NCI-H2227 treated with DMSO at 0.1 percent for 48 hours (cell line): ENCODE measurements around the gene CEL.
"Not testable (repeated sequence)": the region's sequence is repeated elsewhere in the genome, so short reads cannot be mapped to it uniquely, and the experiment has no call there.

Experiments
- DNase-seq: peaks from one replicate; lab custom pipeline; 2025; lab: John Stamatoyannopoulos, UW

CEL gene

DNA sequence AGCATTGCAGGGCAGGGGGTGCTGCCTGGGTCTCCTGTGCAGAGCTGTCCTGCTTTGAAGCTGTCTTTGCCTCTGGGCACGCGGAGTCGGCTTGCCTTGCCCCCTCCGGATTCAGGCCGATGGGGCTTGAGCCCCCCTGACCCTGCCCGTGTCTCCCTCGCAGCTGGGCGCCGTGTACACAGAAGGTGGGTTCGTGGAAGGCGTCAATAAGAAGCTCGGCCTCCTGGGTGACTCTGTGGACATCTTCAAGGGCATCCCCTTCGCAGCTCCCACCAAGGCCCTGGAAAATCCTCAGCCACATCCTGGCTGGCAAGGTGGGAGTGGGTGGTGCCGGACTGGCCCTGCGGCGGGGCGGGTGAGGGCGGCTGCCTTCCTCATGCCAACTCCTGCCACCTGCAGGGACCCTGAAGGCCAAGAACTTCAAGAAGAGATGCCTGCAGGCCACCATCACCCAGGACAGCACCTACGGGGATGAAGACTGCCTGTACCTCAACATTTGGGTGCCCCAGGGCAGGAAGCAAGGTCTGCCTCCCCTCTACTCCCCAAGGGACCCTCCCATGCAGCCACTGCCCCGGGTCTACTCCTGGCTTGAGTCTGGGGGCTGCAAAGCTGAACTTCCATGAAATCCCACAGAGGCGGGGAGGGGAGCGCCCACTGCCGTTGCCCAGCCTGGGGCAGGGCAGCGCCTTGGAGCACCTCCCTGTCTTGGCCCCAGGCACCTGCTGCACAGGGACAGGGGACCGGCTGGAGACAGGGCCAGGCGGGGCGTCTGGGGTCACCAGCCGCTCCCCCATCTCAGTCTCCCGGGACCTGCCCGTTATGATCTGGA lies 2.7 kb downstream of the CEL start:
- DNase-seq, result no peak

DNA sequence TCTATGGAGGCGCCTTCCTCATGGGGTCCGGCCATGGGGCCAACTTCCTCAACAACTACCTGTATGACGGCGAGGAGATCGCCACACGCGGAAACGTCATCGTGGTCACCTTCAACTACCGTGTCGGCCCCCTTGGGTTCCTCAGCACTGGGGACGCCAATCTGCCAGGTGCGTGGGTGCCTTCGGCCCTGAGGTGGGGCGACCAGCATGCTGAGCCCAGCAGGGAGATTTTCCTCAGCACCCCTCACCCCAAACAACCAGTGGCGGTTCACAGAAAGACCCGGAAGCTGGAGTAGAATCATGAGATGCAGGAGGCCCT lies 3.2 kb downstream of the CEL start:
- DNase-seq, result no peak

- no peak for DNase-seq
Measured at GRCh38 chr9:133066181-133066983, 4.6 kb downstream of the CEL start.

DNA sequence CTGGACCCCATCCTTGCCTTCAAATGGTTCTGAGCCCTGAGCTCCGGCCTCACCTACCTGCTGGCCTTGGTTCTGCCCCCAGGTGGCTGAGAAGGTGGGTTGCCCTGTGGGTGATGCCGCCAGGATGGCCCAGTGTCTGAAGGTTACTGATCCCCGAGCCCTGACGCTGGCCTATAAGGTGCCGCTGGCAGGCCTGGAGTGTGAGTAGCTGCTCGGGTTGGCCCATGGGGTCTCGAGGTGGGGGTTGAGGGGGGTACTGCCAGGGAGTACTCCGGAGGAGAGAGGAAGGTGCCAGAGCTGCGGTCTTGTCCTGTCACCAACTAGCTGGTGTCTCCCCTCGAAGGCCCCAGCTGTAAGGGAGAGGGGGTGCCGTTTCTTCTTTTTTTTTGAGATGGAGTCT lies 5.2 kb downstream of the CEL start:
- DNase-seq, result no peak

- no peak for DNase-seq
Measured at GRCh38 chr9:133067813-133068212, 6.0 kb downstream of the CEL start.

- DNase-seq, result not testable (repeated sequence)
Measured at GRCh38 chr9:133068431-133068830, 6.7 kb downstream of the CEL start.

- DNase-seq, result not testable (repeated sequence)
Measured at GRCh38 chr9:133070500-133070961, 8.8 kb downstream of the CEL start.

DNA sequence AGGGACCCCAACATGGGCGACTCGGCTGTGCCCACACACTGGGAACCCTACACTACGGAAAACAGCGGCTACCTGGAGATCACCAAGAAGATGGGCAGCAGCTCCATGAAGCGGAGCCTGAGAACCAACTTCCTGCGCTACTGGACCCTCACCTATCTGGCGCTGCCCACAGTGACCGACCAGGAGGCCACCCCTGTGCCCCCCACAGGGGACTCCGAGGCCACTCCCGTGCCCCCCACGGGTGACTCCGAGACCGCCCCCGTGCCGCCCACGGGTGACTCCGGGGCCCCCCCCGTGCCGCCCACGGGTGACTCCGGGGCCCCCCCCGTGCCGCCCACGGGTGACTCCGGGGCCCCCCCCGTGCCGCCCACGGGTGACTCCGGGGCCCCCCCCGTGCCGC lies 9.2 kb downstream of the CEL start:
- DNase-seq, result not testable (repeated sequence)

DNA sequence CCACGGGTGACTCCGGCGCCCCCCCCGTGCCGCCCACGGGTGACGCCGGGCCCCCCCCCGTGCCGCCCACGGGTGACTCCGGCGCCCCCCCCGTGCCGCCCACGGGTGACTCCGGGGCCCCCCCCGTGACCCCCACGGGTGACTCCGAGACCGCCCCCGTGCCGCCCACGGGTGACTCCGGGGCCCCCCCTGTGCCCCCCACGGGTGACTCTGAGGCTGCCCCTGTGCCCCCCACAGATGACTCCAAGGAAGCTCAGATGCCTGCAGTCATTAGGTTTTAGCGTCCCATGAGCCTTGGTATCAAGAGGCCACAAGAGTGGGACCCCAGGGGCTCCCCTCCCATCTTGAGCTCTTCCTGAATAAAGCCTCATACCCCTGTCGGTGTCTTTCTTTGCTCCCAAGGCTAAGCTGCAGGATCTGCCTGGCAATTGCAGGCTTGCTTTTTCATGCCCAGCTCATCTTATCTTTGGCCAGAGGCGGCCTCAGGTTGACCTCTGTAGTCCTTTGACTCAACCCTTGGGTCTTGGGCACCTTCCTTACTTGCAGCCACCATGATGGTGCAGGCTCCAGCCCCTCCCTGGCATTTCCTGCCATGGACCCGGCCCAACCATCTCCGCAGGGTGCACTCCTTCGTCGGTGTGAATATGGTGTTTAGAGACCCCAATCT lies 9.8 kb downstream of the CEL start:
- DNase-seq, result no peak

DNA sequence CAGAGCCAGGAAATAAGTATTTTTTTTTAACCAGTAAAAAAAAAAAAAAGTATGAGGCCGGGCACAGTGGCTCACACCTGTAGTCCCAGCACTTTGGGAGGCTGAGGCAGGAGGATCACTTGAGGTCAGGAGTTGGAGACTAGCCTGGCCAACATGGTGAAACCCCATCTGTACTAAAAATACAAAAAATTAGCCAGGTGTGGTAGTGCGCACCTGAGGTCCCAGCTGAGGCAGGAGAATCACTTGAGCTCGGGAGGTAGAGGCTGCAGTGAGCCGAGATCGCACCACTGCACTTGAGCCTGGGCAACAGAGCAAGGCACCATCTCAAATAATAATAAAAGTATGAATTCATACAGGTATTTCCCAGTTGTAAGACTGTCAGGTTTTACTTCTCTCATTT lies 10.4 kb downstream of the CEL start:
- not testable (repeated sequence) for DNase-seq

DNA sequence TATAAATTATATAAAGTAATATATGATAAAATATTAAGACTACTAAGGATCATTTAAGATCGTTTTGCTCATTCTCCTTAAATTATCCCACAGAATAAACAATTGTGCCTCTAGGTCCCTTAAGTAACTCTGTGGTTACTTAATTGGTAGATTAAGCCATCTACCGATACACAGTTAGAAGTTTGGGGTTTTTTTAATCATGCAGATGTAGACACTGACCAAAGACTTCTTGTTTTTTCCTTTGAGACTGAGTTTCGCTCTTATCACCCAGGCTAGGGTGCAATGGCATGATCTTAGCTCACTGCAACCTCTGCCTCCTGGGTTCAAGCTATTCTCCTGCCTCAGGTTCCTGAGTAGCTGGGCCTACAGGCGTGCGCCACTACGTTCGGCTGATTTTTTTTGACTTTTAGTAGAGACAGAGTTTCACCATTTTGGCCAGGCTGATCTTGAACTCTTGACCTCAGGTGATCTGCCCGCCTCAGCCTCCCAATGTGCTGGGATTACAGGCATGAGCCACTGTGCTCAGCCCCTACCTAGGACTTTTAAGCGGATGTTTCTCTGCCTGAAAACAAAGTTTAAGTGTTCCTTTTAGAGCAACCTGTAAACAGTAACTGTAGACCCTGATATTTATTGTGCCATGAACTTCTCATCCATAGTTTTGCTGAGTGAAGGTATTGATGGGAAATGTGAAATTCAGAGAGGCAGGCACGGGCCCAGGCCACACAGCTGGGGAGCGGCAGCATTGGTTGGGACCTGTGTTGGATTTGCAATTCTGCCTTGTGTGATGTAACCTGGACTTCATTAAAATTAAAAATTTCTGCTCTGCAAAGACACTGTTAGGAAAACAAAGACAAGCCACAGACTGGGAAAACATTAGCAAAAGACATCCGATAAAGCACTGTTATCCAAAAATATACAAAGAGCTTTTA lies 11.6 kb downstream of the CEL start:
- DNase-seq, result no peak

GRCh38 chr9:133074111-133074651 lies 12.4 kb downstream of the CEL start:
- no peak for DNase-seq

DNA sequence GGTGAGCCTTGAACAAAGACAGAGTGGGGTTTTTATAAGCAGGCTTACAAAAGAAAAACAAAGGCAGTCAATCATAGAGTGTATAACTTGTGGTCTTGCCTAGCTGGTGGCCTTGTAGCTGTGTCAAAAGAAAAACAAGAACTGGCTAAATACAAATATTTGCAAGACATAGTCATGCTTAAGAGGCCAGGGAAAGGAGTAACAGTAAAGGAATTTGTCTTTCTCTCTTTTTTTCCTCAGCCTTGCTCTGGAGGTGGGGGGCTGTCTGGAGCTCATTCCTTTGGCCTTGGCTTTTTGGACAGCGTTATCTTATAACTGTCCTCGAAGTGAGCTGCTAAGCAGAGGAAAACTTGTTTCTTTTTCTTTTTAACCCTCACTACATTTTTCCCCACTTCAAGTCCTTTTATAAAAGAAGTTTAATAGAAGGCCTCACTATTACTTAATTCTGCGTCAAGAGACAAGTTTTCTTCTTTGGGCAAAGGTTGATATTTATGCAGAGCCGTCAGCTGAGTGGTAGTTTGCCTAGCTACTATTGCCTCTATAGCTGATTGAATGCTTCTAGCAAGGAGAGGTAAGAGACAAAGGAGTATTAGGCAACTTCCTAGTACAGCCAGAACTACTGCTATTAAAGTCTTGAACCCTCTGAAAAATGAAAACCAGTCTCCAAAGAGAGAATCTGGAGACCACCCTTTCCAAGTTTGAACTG lies 14.3 kb downstream of the CEL start:
- DNase-seq, result no peak

DNA sequence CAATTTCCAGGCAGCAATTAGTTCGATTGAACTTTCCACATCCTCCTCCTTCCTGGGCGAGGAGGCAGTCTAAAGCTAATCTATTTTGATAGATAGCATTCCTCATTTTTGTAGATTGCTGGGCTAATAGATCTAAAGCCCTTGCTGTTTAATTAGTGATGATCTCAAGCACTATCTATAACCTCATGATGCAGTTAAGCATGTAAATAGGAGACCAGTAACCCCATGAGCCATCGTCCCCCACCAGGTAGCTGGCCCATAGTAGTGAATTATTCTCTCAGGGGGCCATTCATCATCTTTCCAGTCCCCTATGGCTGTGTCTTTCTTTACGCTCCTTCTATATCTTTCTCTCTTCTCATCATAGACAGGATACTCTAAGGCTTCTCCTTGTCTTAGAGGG lies 14.9 kb downstream of the CEL start:
- no peak for DNase-seq

GRCh38 chr9:133078486-133078885 lies 16.7 kb downstream of the CEL start:
- no peak for DNase-seq

GRCh38 chr9:133080161-133080560 lies 18.4 kb downstream of the CEL start:
- no peak for DNase-seq

- not testable (repeated sequence) for DNase-seq
Measured at GRCh38 chr9:133080786-133081779, 19.3 kb downstream of the CEL start.

GRCh38 chr9:133081957-133082644 lies 20.3 kb downstream of the CEL start:
- not testable (repeated sequence) for DNase-seq

GRCh38 chr9:133083688-133084087 lies 21.9 kb downstream of the CEL start:
- DNase-seq, result not testable (repeated sequence)
